ENCODE measurements around the gene NIM1K. TPM values are rescaled to one million over a fixed set of nuclear protein-coding genes. Genes with fewer than 3 reads are reported as not detected.
"Not testable (repeated sequence)": the region's sequence is repeated elsewhere in the genome, so short reads cannot be mapped to it uniquely, and the experiment has no call there.

The NIM1K gene
- polyA plus RNA-seq, 1 donor: 0.43 TPM

- DNase-seq: no peak
These were observed 122.7 kb downstream of the NIM1K start for GRCh38 chr5:43314724-43315123.

- no peak for DNase-seq
These were observed 123.2 kb downstream of the NIM1K start for GRCh38 chr5:43315263-43315662.

- DNase-seq: no peak
These were observed 123.7 kb downstream of the NIM1K start for GRCh38 chr5:43315682-43316081.

GRCh38 chr5:43316421-43316820 lies 124.4 kb downstream of the NIM1K start:
- no peak for DNase-seq

GRCh38 chr5:43320846-43321245 lies 128.8 kb downstream of the NIM1K start:
- DNase-seq: no peak

GRCh38 chr5:43323488-43323887 lies 131.5 kb downstream of the NIM1K start:
- DNase-seq: not testable (repeated sequence)

- DNase-seq: not testable (repeated sequence)
These were observed 133.6 kb downstream of the NIM1K start for GRCh38 chr5:43325624-43326023.

Other genes with a start within 250 kb of the NIM1K start
- gene ANXA2R, start 151.9 kb upstream of the NIM1K start, polyA plus RNA-seq (ENCODE audit: insufficient read length): 1.4 TPM
- gene ZNF131, start 71.3 kb upstream of the NIM1K start, polyA plus RNA-seq (ENCODE audit: insufficient read length): 82.7 TPM
- gene HMGCS1, start 121.2 kb downstream of the NIM1K start, polyA plus RNA-seq (ENCODE audit: insufficient read length): 129 TPM
- 4.2 TPM for gene CCL28, start 220.2 kb downstream of the NIM1K start, polyA plus RNA-seq (ENCODE audit: insufficient read length)

Measured in left kidney (tissue), 2 donors.